HepG2 (cell line): ENCODE data around the gene APBA3. TPM values are rescaled to one million over a fixed set of nuclear protein-coding genes. Genes with fewer than 3 reads are reported as not detected.

Experiments used
- ATAC-seq: fragments of 200-7000 bp; cut with Tn5 transposase; 3 replicates; pipeline ENCODE4 v1.9.1; 2020; ENCODE audit warnings: mild to moderate bottlenecking, moderate library complexity
- BruUV-seq: library from RNA; stranded (reverse); fragments of 400-500 nt; replicated peaks from 2 replicates; lab custom pipeline; 2021; lab: Mats Ljungman, UMichigan
- CTCF ChIA-PET: fragments of 300-600 bp; formaldehyde crosslinking; extraction: SDS; loops from one replicate; lab custom pipeline; 2021; ENCODE audit warnings: low total read pairs, inconsistent platforms, low intra/inter-chr PET ratio; lab: Yijun Ruan, JAX
- POLR2A ChIA-PET: fragments of 350-600 bp; sonication (Branson Sonifier 250); formaldehyde crosslinking; loops from one replicate; lab custom pipeline; 2020; ENCODE audit warnings: antibody characterized with exemption, inconsistent platforms; lab: Yijun Ruan, JAX
- DNase-seq: peaks from one replicate; pipeline ENCODE4 v3.0.0-alpha.2; 2015; ENCODE audit warnings: low spot score
- FAIRE-seq: peaks from 3 replicates; lab custom pipeline; 2011; peaks lifted over from hg19 to GRCh38; lab: Jason Lieb, UNC
- H2AFZ ChIP-seq: one replicate; pipeline ENCODE4 v1.6.1; 2011; ENCODE audit warnings: low read length, inconsistent platforms
- H3K27ac ChIP-seq: fragments of 300-600 bp; 3 replicates; pipeline ENCODE4 v1.8.0; 2011; ENCODE audit warnings: mixed run types, mild to moderate bottlenecking, mixed read lengths, low read length, inconsistent platforms; ENCODE audit not compliant: insufficient read depth; ENCODE audit errors: extremely low read length
- H3K27me3 ChIP-seq, 2 experiments: fragments of 200-600 bp in 1 of 2; 2 replicates in 1 of 2; 3 replicates in 1 of 2; pipeline versions ENCODE4 v1.6.0 to v1.8.0; 2011; ENCODE audit warnings: low read length in 2 of 2, mild to moderate bottlenecking in 2 of 2, moderate library complexity in 2 of 2, inconsistent platforms in 1 of 2; ENCODE audit not compliant: insufficient read depth in 2 of 2, control insufficient read depth in 1 of 2
- H3K36me3 ChIP-seq, 2 experiments: fragments of 200-600 bp in 1 of 2; replicated peaks in 1 of 2; 2 replicates in 1 of 2; 3 replicates in 1 of 2; pipeline versions ENCODE4 v1.5.1 to v1.8.0; 2011; ENCODE audit warnings: low read length in 2 of 2, inconsistent platforms in 1 of 2; ENCODE audit not compliant: insufficient read depth in 2 of 2, control insufficient read depth in 1 of 2
- H3K4me1 ChIP-seq: 2 replicates; pipeline ENCODE4 v1.5.1; 2012; ENCODE audit warnings: low read length, inconsistent platforms; ENCODE audit not compliant: insufficient read depth
- H3K4me2 ChIP-seq: 2 replicates; pipeline ENCODE4 v1.6.0; 2011; ENCODE audit warnings: low read depth, low read length, inconsistent platforms
- H3K4me3 ChIP-seq, 3 experiments: fragments of 200-600 bp in 1 of 3; sonication (generic), shearing (Covaris generic) in 1 of 3; replicated peaks in 1 of 3; 2 replicates each; pipeline ENCODE4 v1.5.1; 2011 to 2016; ENCODE audit warnings: low read length in 3 of 3, inconsistent platforms in 2 of 3, low read depth in 2 of 3, mild to moderate bottlenecking in 2 of 3, control low read depth in 1 of 3, mixed read lengths in 1 of 3; ENCODE audit not compliant: insufficient read depth in 1 of 3
- H3K79me2 ChIP-seq: one replicate; pipeline ENCODE4 v1.6.1; 2011; ENCODE audit warnings: low read length, inconsistent platforms; ENCODE audit not compliant: insufficient read depth
- H3K9ac ChIP-seq: 2 replicates; pipeline ENCODE4 v1.6.0; 2011; ENCODE audit warnings: mild to moderate bottlenecking, low read depth, low read length, inconsistent platforms; ENCODE audit not compliant: insufficient read depth
- H3K9me3 ChIP-seq: 2 replicates; pipeline ENCODE4 v1.5.1; 2012; ENCODE audit warnings: mild to moderate bottlenecking, low read length
- H4K20me1 ChIP-seq: 2 replicates; pipeline ENCODE4 v1.6.0; 2011; ENCODE audit warnings: inconsistent platforms, mild to moderate bottlenecking, low read length, moderate library complexity; ENCODE audit not compliant: insufficient read depth
- RFX1 ChIP-seq: fragments of 450-650 bp; IDR thresholded peaks from 2 replicates; pipeline ENCODE4 v1.6.1; 2017
- ZNF383 ChIP-seq: sonication (generic); formaldehyde crosslinking; IDR thresholded peaks from 2 replicates; pipeline ENCODE4 v1.4.0; 2020; ENCODE audit warnings: missing genetic modification reagents, mild to moderate bottlenecking, borderline replicate concordance
- ZNF460 ChIP-seq: sonication (generic); formaldehyde crosslinking; IDR thresholded peaks from 2 replicates; pipeline ENCODE4 v1.5.1; 2020; ENCODE audit warnings: missing genetic modification reagents, mild to moderate bottlenecking, borderline replicate concordance
- ZNF850 ChIP-seq: sonication (generic); formaldehyde crosslinking; conservative IDR thresholded peaks from 2 replicates; pipeline ENCODE4 v1.9.0; 2021; ENCODE audit warnings: mild to moderate bottlenecking, missing genetic modification reagents
- WGBS: methylation state at CpG from one replicate; pipeline ENCODE4 v1.1.6; 2017; ENCODE audit warnings: low lambda C conversion rate; 5-methylcytosine and 5-hydroxymethylcytosine counted together
- in situ Hi-C: cut with HindIII; loops from 2 replicates; pipeline ENCODE4 v1.10.0; 2017; ENCODE audit warnings: low pct_unique_long_range_greater_than_20kb; ENCODE audit not compliant: extremely low pct_ligation_motif_present
- intact Hi-C: fragments of 100-400 bp; cut with micrococcal nuclease; formaldehyde crosslinking; loops from one replicate; pipeline ENCODE4 v1.10.0; 2022; ENCODE audit not compliant: unreplicated experiment
- polyA plus RNA-seq, 8 experiments: library from polyadenylated mRNA; depleted of rRNA in 3 of 8; stranded (reverse) in 7 of 8; unstranded in 1 of 8; fragments of >200 nt; fragmentation: Illumina TruSeq in 4 of 8; extraction: Trizol in 4 of 8; gene quantifications; 2 replicates each; pipeline versions ENCODE4 v1.2.1 to v1.2.3, GENCODE V29; 2011 to 2016; ENCODE audit warnings: low read depth in 4 of 8, missing spikeins in 1 of 8, mixed read lengths in 1 of 8; ENCODE audit not compliant: insufficient read depth in 1 of 8
- total RNA-seq, 5 experiments: library from RNA; depleted of rRNA; stranded (reverse); fragments of >200 nt; fragmentation: Illumina TruSeq; extraction: Trizol; gene quantifications; 2 replicates each; pipeline ENCODE4 v1.2.3, GENCODE V29; 2016; ENCODE audit warnings: low read depth in 1 of 5
- TF ChIP-seq, protein P1 (sequence below): sonication (generic); formaldehyde crosslinking; IDR thresholded peaks from 2 replicates; pipeline ENCODE4 v1.4.0; 2020; ENCODE audit warnings: missing genetic modification reagents
- TF ChIP-seq, protein P2 (sequence below): sonication (generic); formaldehyde crosslinking; IDR thresholded peaks from 2 replicates; pipeline ENCODE4 v1.5.0; 2020; ENCODE audit warnings: mild to moderate bottlenecking, missing genetic modification reagents, borderline replicate concordance

APBA3 gene
- total and polyA plus RNA-seq, 2 of the 13 experiments (the other 11 are each of a cell fraction or from before 2014, with no cell fraction given), result 14.2 to 14.3 TPM

DNA sequence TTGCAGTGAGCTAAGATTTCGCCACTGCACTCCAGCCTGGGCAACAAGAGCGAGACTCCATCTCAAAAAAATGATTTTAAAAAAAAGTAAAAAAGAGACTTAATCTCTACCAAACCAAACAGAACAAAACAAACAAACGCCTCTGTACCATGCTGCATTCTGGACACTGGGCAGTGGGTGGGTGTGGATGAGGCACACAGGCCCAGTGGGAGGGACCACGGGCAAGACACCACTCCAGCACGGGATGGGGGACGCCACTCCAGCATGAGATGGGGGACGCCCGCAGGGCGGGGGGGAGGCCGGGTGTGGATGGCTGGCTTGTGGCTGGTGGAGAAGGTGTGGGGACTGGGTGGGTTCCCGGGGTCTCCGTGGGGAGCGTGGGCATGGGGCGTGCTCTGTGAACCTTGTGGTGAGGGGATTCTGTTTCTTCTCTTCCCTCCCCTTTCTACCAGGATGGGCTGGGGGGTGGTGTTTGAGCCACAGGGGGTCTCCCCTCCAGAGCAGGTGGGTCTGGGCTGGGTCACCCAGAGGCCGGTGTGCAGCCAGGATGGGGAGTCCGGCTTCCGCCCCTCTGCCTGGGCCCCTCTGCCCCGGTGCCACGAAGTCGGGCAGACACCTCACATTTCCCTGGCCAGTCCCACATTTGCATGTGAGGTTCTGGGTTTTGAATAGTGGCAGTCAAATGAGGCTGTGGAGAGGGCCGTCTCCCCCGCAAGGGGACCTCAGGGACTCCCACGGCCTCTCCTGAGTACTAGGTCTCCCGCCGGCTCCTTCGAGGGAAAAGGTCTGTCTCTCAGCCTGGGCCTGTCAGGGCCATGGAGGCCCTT is 48.6 kb upstream of the APBA3 start:
- in situ Hi-C loops (no loop called here), intact Hi-C loops (no loop called here)
- ChIA-PET POLR2A (no interaction called here), CTCF (no interaction called here)
- no peak overlapping the region for H3K4me3 ChIP-seq
- no peaks in the 10 kb centered on the region for H3K4me1 ChIP-seq
- H2AFZ ChIP-seq, result no peak overlapping the region
- H3K79me2 ChIP-seq, result no peaks in the 10 kb centered on the region
- TF ChIP-seq, protein P1, sequence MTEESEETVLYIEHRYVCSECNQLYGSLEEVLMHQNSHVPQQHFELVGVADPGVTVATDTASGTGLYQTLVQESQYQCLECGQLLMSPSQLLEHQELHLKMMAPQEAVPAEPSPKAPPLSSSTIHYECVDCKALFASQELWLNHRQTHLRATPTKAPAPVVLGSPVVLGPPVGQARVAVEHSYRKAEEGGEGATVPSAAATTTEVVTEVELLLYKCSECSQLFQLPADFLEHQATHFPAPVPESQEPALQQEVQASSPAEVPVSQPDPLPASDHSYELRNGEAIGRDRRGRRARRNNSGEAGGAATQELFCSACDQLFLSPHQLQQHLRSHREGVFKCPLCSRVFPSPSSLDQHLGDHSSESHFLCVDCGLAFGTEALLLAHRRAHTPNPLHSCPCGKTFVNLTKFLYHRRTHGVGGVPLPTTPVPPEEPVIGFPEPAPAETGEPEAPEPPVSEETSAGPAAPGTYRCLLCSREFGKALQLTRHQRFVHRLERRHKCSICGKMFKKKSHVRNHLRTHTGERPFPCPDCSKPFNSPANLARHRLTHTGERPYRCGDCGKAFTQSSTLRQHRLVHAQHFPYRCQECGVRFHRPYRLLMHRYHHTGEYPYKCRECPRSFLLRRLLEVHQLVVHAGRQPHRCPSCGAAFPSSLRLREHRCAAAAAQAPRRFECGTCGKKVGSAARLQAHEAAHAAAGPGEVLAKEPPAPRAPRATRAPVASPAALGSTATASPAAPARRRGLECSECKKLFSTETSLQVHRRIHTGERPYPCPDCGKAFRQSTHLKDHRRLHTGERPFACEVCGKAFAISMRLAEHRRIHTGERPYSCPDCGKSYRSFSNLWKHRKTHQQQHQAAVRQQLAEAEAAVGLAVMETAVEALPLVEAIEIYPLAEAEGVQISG (CRISPR knock-in tag), result no peak
- TF ChIP-seq ZNF383 (CRISPR knock-in tag), result no peak
- TF ChIP-seq RFX1, result no peak
- TF ChIP-seq, protein P2, sequence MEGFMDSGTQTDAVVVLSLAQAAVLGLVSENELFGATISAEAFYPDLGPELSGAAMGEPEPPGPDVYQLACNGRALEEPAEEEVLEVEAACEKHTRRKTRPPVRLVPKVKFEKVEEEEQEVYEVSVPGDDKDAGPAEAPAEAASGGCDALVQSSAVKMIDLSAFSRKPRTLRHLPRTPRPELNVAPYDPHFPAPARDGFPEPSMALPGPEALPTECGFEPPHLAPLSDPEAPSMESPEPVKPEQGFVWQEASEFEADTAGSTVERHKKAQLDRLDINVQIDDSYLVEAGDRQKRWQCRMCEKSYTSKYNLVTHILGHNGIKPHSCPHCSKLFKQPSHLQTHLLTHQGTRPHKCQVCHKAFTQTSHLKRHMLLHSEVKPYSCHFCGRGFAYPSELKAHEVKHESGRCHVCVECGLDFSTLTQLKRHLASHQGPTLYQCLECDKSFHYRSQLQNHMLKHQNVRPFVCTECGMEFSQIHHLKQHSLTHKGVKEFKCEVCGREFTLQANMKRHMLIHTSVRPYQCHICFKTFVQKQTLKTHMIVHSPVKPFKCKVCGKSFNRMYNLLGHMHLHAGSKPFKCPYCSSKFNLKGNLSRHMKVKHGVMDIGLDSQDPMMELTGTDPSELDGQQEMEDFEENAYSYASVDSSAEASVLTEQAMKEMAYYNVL (CRISPR knock-in tag), result no peak
- TF ChIP-seq ZNF460 (CRISPR knock-in tag), result no peak
- TF ChIP-seq ZNF850 (CRISPR knock-in tag), result no peak
- no peaks in the 10 kb centered on the region for H4K20me1 ChIP-seq
- BruUV-seq, result no TSS peak
- 10% methylated on average over 10 of the region's 26 CpGs for WGBS
- DNase-seq (no peak), FAIRE-seq (no peak), ATAC-seq (no peak)
- no peaks in the 10 kb centered on the region for H3K36me3 ChIP-seq
- H3K27me3 ChIP-seq, result peaks cover 6 to 40% of the 10 kb centered on the region in 2 experiments
- H3K27ac ChIP-seq, result no peak overlapping the region
- H3K4me2 ChIP-seq, result no peak overlapping the region
- H3K9me3 ChIP-seq, result no peaks in the 10 kb centered on the region
- H3K9ac ChIP-seq, result no peak overlapping the region
